NCI-H345 (cell line): ENCODE data around the gene NUDCD2.

ENCODE experiments used
- DNase-seq: peaks from one replicate; lab custom pipeline; 2025; lab: John Stamatoyannopoulos, UW

Gene NUDCD2

GRCh38 chr5:163459819-163460561, at the start of gene NUDCD2:
NUDCD2 (minus strand) TSS chr5:163460102; CDS start chr5:163460050, 52 bp downstream.
- DNase-seq, result peak; percentile 98

- peak; percentile 8 for DNase-seq
Measured at GRCh38 chr5:163509291-163509951, 49.5 kb upstream of the NUDCD2 start.

GRCh38 chr5:163508753-163509152, 48.9 kb upstream of the NUDCD2 start:
- DNase-seq, result no peak

- DNase-seq, result no peak
Measured at GRCh38 chr5:163506726-163507125, 46.8 kb upstream of the NUDCD2 start.

GRCh38 chr5:163506095-163506457, 46.2 kb upstream of the NUDCD2 start:
- no peak for DNase-seq

- DNase-seq, result peak; percentile 95
Measured at GRCh38 chr5:163505368-163506094, 45.6 kb upstream of the NUDCD2 start, which contains the start of gene MAT2B. MAT2B (plus strand) TSS chr5:163505619; CDS start chr5:163505687, 68 bp downstream.

- no peak for DNase-seq
Measured at GRCh38 chr5:163505049-163505367, 45.1 kb upstream of the NUDCD2 start.

- DNase-seq, result no peak
Measured at GRCh38 chr5:163504079-163504931, 44.4 kb upstream of the NUDCD2 start.

GRCh38 chr5:163503106-163504078, 43.5 kb upstream of the NUDCD2 start:
- no peak for DNase-seq

GRCh38 chr5:163502521-163502920, 42.6 kb upstream of the NUDCD2 start:
- DNase-seq, result no peak

- no peak for DNase-seq
Measured at GRCh38 chr5:163498886-163499285, 39.0 kb upstream of the NUDCD2 start.

- no peak for DNase-seq
Measured at GRCh38 chr5:163497315-163497714, 37.4 kb upstream of the NUDCD2 start.

- DNase-seq, result no peak
Measured at GRCh38 chr5:163496286-163496685, 36.4 kb upstream of the NUDCD2 start.

- DNase-seq, result no peak
Measured at GRCh38 chr5:163489745-163490075, 29.8 kb upstream of the NUDCD2 start.

- DNase-seq, result no peak
Measured at GRCh38 chr5:163489055-163489744, 29.3 kb upstream of the NUDCD2 start.

GRCh38 chr5:163478982-163479271, 19.0 kb upstream of the NUDCD2 start:
- no peak for DNase-seq

- DNase-seq, result no peak
Measured at GRCh38 chr5:163478126-163478981, 18.5 kb upstream of the NUDCD2 start.

GRCh38 chr5:163475411-163475810, 15.5 kb upstream of the NUDCD2 start:
- no peak for DNase-seq

GRCh38 chr5:163473635-163474243, 13.8 kb upstream of the NUDCD2 start:
- no peak for DNase-seq
